Glomerular visceral epithelial cell (primary cell): ENCODE measurements around the gene TMEM178B.
A peak's percentile ranks its signal among the peaks of the same experiment; 100 is the strongest.
"Not testable (repeated sequence)": the region's sequence is repeated elsewhere in the genome, so short reads cannot be mapped to it uniquely, and the experiment has no call there.

Experiments
- DNase-seq: peaks from one replicate; pipeline ENCODE4 v3.0.0-alpha.2; 2016; ENCODE audit errors: extremely low spot score

TMEM178B gene

DNA sequence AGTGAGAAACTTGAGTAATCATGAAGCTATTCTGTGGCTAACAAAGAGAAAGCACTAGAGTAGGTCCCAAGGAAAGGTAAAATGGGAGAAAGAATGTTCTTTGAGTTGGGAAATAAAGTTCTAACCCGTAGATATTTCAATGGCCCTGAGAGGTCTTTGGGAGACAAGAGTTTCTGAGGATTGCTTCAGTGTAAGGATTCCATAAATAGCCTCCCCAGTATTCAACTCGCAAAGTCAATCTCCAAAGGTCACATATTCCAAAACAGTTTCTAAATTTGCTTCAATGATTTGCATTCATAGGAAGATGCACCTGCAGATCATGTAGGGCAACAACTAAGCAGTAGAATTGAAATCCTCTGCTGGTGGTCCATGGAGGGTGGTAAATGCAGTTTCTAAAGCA is 238.5 kb downstream of the TMEM178B start:
- no peak for DNase-seq

DNA sequence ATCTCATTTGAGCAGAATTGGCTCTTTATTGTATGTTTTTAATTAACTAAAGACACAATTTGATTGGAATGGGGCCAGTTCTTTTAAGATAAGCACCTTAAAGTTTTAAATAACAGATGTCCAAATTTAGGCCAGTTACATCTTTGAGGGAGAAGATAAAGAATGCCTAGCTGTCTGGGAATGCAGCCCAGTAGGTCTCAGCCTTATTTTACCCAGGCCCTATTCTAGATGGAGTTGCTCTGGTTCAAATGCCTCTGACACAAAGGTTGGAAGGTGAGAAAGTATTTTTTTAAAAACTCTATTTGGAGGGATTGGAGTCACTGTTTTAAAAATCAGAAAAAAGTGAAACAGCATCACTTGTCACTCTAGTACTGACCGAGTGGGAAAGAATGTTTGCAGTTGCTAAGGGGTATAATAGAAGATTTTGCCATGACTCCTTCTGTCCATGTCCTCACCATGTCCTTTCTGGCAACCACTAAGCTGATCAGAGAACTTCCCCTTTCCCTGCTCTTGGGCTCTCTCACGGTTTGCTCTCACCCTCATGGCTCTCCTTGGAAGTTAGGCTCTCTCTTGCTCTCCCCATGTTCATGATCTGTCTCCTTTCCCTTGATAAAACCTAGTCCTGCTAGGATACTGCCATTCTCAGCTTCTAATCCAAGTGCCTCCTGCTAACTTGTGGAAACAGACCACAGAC is 239.1 kb downstream of the TMEM178B start:
- DNase-seq: no peak

DNA sequence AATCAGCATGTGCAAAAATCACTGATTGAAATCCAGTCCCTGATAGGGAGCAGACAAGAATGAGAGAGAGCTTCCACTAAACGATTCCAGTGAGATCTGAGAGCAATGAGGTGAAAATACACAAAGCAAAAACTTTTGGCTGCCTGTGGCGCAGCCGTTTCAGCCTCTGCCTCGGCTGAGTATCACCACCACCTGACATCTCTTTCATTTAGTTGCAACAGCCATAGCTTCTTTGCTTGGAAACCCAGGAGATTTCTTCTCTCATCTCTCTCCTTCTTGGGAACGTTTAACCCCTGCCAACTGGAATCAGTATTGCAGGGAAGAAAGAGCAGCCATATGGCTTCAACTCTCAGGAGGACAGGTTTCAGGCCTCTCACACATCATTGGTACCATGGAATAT is 240.0 kb downstream of the TMEM178B start:
- DNase-seq: no peak

DNA sequence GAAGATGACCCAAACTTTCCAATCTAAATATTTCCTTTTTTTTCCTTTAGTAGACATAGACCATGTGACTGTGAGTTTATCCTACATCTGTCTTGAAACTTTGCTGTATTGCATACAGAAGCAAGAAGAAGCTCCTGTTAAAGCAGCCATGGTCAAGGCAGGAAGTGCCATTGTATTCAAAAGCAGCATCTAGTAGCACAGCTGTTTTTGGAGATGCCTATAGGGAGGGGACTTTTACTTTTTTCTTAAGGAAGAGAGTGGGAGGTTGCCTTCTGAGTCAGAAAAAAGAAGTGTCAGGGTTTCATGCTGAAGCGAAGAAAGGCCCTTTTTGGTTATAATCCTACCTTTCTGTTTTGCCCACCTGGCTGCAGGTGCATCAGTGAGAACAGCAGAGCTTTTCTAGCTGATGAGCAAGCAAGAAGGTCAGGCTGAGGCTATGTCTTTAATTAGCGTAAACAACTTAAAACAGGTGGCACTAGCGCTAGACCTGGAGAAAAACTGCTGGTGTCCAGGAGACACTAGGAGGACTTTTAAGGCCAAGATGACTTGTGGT is 243.2 kb downstream of the TMEM178B start:
- no peak for DNase-seq

DNA sequence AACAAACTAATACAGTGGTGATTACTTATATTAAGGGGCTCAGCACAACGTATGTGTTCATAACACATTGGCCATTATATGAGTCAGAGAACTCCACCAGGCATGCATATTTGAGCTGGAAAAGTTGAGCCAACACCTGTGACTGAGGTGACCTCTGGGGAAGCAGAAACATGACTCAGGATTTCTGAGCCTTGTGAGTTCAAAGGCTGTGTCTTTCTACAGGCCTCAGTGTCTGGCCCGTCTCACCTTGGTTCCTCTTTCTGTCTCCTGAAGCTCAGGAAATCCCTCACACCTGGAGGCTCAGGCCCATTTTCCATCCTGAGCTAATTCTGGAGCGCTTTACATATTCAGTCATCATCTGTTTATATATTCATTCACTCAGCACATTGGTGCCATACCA is 246.4 kb downstream of the TMEM178B start:
- peak; percentile 25 for DNase-seq

DNA sequence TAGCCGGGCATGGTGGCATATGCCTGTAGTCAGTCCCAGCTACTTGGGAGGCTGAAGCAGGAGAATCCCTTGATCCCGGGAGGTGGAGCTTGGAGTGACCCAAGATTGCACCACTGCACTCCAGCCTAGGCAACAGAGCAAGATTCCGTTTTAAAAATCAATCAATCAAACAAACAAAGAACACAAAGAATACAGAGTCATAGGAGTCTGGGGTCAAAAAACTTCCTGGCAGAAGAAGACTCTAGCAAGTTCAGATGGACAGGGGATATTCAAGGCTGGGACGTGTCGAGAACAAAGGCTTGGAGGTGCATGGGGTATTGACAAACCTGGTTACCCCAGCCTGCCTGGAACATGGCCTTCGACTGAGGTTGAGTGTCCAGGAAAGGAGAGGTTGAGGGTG is 248.5 kb downstream of the TMEM178B start:
- no peak for DNase-seq

DNA sequence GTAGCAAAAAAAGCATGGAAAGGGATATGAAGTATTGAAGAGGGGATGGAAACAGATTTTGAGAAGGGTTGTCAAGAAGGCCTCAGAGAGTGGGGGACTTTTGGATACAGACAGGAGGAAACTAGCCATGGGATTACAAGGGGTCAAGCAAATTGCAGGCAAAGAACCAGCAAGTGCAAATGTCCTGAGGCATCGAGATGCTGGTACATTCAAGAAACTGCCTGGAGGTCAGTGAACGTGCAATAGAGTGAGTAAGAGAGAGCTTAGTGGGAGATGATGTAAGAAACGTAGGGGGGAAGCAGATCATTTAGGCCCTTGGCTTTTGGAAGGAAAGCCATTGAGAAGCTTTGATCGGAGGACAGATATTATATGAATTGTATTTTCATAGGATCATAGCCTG is 250.0 kb downstream of the TMEM178B start:
- no peak for DNase-seq

DNA sequence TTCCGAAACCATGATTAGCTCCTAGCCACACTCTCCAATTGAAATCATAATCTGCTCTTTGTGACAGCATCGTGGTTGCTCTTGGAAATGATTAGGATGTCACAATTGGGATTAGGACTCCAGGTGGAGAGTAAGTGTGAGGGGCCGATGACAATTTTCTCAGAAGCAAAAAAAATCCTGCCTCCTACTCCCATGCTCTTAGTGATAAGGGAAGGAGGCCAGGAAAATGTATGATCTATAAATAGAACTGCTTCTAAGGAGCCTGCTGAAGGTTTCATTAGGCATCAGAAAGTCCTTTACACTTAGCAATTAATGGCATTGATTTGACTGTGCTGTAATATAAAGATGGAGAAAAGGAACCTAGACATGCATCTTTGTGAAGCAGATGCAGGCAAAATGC is 251.0 kb downstream of the TMEM178B start:
- no peak for DNase-seq

DNA sequence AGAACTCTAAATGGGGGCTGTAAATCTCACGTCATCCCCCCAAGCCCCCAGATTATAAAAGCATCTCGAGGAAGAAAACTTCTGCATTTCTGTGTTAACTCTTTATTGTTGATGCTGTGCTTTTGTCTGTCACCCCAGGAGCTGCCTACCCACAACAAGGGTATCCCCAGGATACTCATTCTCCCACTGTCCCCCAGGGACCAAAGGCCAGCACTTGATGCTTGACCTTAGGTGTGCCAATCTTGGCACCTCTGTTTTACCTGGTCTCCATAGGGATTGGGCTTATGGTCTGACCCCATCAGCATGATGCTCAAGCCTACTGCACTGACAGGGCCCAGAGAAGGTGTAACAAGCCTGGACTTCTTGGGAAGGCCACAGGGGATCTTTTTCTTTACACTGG is 251.4 kb downstream of the TMEM178B start:
- no peak for DNase-seq

DNA sequence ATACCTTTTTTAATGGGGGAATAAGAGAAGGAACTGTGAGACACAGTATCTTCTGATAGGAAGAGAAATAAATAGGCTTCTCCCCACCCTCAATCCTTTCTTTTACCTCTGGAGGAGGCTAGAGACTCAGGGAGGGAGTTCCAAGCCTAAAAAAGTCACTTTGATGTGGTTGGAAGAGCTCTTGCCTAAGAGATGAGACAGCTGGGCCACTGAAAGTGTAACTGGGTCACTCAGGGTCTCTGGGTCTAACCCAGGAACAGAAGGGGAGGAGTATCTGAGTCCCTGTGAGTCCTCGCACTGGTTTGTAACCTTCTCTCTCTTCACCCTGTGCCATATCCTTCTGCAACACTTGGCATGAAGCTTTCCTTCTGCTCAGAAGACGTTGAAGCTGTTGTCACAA is 254.4 kb downstream of the TMEM178B start:
- DNase-seq: no peak

DNA sequence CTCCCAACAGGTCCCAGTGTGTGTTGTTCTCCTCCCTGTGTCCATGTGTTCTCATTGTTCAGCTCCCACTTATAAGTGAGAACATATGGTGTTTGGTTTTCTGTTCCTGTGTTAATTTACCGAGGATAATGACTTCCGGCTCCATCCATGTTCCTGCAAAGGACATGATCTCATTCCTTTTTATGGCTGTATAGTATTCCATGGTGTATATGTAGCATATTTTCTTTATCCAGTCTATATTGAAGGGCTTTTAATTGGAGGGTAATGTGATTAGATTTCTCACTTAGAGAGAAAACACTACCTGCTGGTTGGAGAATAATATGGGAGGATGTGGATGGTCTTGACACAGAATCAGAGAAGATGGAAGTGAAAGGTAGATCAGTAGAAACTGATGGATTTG is 256.4 kb downstream of the TMEM178B start:
- DNase-seq: not testable (repeated sequence)

DNA sequence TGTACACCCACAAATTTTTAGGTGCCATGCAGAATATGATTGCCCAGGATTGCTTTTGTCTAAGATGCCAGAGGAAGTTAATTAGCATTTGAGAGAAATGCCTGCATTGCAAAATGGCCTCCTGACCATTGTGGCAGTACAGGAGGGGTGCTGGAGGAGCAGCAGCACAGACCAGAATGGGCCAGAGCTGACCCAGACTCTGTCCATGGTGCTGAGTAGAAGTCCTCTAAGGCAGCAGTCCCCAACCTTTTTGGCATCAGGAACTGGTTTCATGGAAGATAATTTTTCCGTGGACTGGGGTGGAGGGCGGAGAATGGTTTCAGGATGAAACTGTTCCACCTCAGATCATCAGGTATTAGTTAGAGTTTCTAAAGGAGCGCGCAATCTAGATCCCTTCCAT is 259.6 kb downstream of the TMEM178B start:
- DNase-seq: peak; percentile 10

DNA sequence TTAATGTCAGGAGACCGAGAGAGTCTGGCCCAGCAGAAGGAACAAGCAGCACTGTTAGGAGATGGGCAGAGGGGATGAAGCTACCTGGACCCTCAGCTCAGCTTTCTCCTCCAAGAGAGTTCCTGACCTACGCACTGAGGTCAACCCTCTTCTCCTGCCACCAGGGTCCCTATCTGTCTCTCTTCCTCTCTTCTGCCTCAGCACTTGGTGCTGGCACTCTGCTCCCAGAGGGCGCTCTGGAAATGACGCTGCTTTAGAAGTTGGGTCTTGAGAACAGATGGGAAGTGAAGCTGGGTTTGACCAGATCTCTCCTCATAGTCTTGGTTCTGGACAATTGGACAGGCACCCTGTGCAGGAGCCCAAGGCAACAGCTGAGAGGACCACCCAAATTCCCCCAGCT is 261.3 kb downstream of the TMEM178B start:
- no peak for DNase-seq

DNA sequence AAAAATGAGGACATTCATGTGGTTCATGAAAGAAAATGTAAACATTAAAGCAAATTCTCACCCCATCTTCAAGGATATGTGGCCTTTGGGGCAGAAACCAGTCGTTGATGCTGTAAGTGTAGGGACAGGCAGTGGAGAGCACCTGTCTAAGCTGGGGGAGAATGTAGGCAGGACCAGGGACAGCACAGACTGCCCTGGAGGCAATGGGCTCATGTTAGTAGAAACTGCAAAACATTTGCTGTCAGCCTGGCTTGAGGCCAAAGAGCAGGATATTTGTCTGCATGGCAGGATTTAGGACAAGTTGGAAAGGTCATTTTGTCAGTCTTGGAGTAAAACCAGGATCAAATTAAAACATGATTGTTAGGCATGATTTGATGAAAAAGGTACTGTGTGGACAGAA is 265.7 kb downstream of the TMEM178B start:
- DNase-seq: no peak

DNA sequence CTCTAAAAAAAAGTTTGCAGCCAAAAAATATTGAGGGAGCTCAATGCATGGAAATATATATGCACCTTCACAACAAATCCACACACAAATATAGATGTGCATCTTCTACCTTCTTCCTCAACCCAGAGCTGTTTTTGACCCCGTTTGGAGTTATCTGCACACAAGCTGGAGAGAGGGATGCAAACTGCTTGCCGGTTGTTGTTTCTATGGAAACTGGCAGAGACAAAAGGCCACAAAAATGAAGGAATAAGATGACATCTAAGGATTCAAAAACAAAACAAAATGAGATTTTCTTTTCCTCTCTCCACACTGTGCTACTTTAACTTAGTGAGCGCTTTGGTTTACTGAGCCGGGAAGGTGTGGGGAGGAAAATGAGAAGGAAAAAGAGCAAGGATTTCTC is 267.1 kb downstream of the TMEM178B start:
- no peak for DNase-seq

DNA sequence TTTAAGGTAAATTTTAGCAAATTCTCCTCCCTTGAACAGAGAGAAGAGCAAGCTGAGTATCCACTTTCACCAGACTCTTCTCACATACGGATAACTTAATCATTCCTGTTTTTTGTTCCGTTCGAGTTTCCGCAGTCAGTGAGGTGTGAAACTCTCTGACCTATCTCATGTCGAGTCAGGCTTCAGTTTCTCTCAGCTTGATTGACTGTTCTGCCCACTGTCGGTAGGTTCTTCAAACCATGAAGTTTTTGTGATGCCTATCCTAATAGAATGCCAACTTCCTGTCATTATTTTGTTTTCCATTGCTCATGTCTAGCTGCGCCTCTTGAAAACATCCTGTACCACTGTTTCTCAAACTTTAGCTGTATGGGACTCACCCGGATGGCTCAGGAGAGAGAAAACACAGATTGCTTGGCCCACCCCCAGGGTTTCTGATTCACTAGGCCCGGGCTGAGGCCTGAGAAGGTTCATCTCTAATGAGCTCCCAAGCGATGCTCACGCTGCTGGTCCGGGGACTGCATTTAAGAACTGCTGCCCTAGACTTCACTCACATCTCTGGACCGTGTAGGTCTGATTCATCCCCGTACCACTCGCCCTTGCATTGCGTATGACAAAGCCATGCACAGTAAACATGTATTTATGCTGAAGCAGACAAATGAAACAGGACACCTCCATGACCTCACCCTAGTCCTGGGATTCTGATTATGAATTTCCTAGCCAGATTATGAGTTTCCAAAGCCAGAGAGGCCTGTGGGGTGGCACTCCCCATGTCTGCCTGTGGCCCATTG is 269.0 kb downstream of the TMEM178B start:
- peak; percentile 50 for DNase-seq

DNA sequence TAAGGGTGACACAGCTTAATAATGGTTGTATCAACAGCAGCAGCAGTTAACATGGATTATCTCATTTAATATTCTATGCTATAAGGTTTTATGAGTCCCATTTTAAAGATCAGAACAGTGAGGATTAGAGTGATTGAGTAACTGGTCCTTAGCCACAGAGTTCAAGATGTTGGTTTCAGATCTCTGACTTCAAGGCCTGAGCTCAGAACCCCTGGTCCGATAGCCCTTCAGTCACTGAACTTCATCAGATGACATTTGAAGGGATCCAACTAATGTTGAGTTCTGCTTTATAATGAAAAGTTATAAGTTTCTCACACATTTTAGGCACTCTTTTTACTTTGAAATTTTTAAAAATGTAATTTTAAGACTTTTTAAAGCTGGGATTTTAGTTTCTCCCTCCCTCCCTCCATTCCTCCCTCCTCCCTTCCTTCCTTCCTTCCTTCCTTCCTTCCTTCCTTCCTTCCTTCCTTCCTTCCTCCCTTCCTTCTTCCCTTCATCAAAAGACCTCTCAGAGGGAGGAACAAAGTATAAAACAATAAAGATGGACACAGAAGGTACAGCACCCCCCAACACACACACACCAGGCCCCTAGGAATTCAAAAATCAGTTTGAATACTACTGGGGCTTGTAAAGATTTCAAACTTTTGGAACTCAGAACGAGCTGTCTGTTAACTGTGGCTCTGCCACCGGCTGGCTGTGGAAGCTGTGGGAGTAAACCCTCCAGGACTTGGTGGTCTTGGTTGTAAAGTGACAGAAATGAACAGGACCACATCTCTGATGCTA is 270.5 kb downstream of the TMEM178B start:
- no peak for DNase-seq

DNA sequence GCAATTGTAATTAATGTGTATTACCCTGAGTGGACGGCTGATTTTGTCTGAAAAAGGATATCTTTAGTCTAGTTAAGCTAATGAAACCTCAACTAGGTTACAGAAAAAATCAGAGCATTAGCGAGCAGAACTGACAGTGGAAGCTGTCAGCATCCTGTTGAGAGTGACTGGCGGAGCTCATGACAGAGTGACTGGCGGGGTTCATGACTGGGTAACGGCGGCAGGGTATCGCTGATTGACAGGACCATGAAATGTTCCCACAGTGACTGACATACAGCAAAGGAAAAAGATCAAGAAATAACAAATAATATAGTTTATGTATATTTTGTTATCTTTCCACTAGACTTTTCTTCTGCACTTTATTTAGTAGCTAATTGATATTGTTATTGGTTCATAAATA is 274.9 kb downstream of the TMEM178B start:
- DNase-seq: no peak

DNA sequence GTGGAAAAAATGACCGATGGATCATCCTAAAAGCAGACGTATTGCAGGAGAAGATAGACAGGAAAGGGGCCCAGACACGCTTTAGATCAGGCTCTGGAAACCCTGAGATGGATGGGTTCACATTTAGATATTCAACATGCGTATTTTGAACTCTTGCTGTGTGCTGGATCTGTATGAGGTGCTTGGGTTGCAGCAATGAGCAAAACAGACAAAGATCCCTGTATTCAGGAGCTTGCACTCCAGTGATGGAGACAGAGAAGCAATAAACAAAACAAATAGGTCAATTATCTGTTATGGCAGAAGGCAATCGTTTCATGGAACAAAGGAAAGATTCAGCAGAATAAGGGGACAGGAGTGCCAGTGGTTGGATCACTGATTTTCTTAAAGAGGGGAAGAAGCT is 275.5 kb downstream of the TMEM178B start:
- DNase-seq: no peak

DNA sequence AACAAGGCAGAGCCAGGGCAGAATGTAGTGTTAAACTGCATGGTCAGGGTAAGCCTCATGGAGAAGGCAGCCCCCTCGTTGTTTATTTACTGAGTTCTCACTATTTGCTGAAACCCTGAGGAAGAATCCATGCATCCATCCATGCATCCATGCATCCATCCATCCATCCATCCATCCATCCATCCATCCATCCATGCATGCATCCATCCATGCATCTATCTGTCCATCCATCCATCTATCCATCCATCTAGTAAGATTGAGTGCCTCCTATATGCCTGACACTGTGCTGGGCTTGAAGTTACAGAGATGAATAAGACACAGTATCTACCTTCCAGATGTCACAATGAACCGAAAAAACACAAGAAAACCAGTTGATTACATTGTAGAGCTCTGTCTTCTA is 275.9 kb downstream of the TMEM178B start:
- no peak for DNase-seq

DNA sequence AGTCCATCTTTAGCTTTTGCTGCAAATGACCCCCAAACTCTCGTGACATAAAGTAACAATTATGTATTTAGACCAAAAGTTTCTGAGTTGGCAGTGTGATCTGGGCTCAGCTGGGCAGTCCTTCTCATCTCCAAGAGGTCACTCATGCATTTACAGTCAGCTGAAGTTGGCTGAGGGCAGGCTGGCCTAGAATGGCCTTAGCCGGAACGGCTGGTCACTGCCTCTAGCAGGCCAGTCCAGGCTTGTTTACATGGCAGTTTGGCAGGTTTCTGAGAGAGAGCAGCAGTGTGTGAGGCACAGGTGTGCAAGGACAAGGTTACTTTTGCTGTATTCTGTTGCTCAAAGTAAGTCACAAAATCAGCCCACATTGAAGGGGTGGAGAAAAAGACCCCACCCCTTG is 277.3 kb downstream of the TMEM178B start:
- DNase-seq: no peak

DNA sequence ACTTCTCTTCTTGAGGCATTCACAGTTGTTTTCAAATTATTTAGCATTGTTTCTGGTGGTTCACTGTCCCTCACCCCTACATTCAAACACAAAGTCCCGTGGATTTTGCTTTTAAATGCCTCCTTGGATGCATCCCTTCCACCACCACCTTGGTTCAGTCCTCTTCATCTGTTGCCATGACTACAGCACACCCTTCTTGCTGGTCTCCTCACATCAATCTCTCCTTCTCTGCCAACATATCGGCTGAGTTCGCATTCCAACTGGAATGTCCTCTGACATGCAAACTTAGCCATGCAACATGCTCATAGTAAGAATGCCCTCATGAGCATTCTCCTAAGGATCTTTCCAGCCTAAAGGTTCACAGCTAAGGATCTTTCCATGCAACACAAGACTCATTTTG is 279.1 kb downstream of the TMEM178B start:
- DNase-seq: no peak
